ENCODE results near the gene HOXA3.

DNA sequence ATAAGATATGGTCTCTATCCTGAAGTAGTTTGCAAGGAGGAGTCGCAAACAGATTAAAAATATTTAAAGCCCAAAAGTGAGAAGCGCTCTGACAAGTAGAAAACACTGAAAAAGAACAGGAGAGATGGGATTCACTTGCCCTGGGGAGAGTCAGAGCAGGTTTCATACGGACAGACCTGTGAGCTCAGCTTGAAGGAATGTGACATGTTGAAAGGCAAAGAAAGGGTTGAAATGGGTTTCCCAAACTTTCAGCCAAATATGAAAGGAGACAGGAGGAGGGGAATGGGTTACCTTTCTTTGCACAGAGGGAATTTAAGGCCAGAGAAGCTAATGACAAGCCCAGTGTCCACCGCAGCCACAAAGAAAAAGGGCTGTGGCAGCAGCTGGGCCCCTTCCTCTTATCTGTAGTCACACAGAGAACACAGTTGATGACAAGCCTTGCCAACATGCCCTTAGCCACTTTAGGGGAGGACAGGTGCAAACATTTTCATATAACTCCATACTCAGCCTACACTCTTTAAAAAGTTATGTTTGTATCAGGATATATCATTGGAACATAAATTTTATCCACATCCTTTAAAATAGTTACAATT, 71.4 kb downstream of the HOXA3 start:
- no peak for TF ChIP-seq EZH2 (IDR thresholded peaks at IDR 0.05; ENCODE audit: low read length)
- TF ChIP-seq, protein P1, sequence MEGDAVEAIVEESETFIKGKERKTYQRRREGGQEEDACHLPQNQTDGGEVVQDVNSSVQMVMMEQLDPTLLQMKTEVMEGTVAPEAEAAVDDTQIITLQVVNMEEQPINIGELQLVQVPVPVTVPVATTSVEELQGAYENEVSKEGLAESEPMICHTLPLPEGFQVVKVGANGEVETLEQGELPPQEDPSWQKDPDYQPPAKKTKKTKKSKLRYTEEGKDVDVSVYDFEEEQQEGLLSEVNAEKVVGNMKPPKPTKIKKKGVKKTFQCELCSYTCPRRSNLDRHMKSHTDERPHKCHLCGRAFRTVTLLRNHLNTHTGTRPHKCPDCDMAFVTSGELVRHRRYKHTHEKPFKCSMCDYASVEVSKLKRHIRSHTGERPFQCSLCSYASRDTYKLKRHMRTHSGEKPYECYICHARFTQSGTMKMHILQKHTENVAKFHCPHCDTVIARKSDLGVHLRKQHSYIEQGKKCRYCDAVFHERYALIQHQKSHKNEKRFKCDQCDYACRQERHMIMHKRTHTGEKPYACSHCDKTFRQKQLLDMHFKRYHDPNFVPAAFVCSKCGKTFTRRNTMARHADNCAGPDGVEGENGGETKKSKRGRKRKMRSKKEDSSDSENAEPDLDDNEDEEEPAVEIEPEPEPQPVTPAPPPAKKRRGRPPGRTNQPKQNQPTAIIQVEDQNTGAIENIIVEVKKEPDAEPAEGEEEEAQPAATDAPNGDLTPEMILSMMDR (optimal IDR thresholded peaks at IDR 0.05 in 1 of 3, IDR thresholded peaks at IDR 0.05 in 1 of 3, conservative IDR thresholded peaks at IDR 0.05 in 1 of 3; ENCODE audit: extremely low read depth in 1 of 3, insufficient read depth in 2 of 3, low read length in 3 of 3) = no peak

Data from keratinocyte (primary cell).